ENCODE measurements around the gene TRABD. TPM values are rescaled to one million over a fixed set of nuclear protein-coding genes. Genes with fewer than 3 reads are reported as not detected.

Gene TRABD
- polyA plus RNA-seq, 1 donor (not counting 4 experiments of a cell fraction or from before 2014, with no cell fraction given), result 22.7 TPM

DNA sequence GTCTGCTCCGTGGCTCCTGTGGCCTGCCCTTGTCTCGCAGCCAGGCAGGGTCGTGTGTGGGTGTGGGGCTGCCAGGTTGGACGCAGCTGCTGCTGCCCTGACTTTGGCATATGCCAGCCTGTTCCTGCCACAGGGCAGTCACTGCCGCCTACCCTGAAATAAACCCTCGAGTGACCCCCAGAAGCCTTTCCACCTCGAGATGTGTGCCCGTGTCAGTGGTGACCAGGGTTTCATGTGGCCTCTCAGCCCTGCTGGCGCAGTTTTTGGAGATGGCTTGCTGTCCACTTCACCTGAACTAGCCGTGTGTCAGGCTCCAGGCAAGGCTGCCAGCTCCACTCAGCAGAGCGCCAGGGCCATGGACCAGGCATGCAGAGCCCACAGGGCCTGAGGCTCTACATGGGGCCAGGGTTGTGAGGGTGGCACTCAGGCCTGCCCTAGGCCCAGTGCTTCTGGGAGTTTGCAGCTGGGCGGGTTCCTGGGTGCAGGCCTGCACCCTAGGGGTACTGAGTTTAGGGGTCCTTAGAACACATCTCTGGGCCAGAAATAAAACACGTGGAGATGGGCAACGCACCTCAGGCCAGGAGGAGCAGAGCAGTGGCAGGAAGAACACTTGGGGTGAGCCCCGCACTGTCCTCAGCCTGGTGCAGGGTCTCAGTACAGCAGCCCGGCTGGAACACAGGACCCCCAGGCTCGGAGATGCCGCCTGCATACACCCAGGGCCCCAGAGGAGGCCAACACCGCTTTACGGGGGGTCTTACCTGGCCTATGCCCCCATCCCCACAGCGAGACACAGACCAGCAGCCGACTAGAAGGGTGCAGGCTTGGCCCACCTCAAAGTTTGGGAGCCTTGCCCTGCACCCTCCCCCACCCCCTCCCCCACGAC lies 24.0 kb upstream of the TRABD start:
- Histone ChIP-seq H4K20me1 (ENCODE audit: control insufficient read depth, extremely low read depth, insufficient read depth, low read length) (no peaks in the 10 kb centered on the region), H3K9ac (ENCODE audit: control insufficient read depth, extremely low read depth, insufficient read depth, low read length) (no peak overlapping the region), H3K36me3 (ENCODE audit: control insufficient read depth in 2 of 2, extremely low read depth in 1 of 2, insufficient read depth in 2 of 2, low read length in 2 of 2) (no peaks in the 10 kb centered on the region), H3K4me3 (ENCODE audit: control insufficient read depth in 2 of 3, extremely low read depth in 1 of 3, insufficient read depth in 2 of 3, low read depth in 1 of 3, low read length in 3 of 3) (no peak overlapping the region), H3K9me1 (ENCODE audit: control insufficient read depth, extremely low read depth, insufficient read depth, low read length) (no peaks in the 10 kb centered on the region), H3K27me3 (ENCODE audit: control insufficient read depth, extremely low read depth, insufficient read depth, low read length) (peaks cover 4% of the 10 kb centered on the region), H3K4me1 (ENCODE audit: control insufficient read depth, extremely low read depth, insufficient read depth, low read length) (peaks cover 13% of the 10 kb centered on the region), H3K27ac (ENCODE audit: control insufficient read depth, insufficient read depth, low read length) (no peak overlapping the region), H2AFZ (ENCODE audit: control insufficient read depth, low read length) (no peak overlapping the region), H3K79me2 (ENCODE audit: control insufficient read depth, insufficient read depth, low read length) (no peaks in the 10 kb centered on the region), H3K4me2 (ENCODE audit: control insufficient read depth, extremely low read depth, insufficient read depth, low read depth, low read length) (no peak overlapping the region), H3K9me3 (ENCODE audit: control insufficient read depth, low read depth, low read length) (no peaks in the 10 kb centered on the region)
- FAIRE-seq (no peak), DNase-seq (ENCODE audit: low read depth, low spot score) (no peak)
- no peak for TF ChIP-seq EZH2 (IDR thresholded peaks at IDR 0.05; ENCODE audit: low read length)
- TF ChIP-seq, protein P1, sequence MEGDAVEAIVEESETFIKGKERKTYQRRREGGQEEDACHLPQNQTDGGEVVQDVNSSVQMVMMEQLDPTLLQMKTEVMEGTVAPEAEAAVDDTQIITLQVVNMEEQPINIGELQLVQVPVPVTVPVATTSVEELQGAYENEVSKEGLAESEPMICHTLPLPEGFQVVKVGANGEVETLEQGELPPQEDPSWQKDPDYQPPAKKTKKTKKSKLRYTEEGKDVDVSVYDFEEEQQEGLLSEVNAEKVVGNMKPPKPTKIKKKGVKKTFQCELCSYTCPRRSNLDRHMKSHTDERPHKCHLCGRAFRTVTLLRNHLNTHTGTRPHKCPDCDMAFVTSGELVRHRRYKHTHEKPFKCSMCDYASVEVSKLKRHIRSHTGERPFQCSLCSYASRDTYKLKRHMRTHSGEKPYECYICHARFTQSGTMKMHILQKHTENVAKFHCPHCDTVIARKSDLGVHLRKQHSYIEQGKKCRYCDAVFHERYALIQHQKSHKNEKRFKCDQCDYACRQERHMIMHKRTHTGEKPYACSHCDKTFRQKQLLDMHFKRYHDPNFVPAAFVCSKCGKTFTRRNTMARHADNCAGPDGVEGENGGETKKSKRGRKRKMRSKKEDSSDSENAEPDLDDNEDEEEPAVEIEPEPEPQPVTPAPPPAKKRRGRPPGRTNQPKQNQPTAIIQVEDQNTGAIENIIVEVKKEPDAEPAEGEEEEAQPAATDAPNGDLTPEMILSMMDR (optimal IDR thresholded peaks at IDR 0.05 in 1 of 3, IDR thresholded peaks at IDR 0.05 in 1 of 3, conservative IDR thresholded peaks at IDR 0.05 in 1 of 3; ENCODE audit: extremely low read depth in 1 of 3, insufficient read depth in 2 of 3, low read length in 3 of 3), result no peak
- dilution Hi-C loops (cut with MboI; ENCODE audit: extremely low pct_ligation_motif_present, low sequenced_read_pairs), result no loop called here

DNA sequence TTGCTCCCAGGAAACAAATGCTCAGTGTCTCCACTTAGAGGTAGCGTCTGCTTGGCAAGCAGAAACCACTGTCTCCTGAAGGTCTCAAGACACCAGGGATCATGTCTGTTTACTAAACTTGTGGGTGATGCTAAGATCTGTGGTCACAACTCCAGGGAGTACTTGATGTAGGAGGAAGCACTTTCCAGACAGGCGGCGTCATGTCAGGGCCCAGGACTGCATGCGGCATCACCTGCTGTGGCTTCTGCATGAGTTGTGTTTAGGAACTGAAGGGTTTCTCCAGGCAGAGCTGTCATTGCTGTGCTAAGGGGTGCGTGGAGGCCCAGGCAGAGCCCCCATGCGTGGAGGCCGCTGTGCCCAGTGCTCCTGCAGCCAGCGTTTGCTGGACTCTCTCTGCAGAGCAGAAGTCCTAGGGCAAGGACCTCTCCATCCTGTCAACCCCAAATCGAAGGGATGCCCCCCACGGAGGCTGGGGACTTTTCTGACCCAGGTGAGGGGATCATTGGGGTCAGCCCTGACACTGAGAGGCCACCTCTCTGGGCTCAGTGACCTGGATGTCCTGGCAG lies 23.2 kb upstream of the TRABD start:
- Histone ChIP-seq H3K9me3 (ENCODE audit: control insufficient read depth, low read depth, low read length) (no peaks in the 10 kb centered on the region), H3K9ac (ENCODE audit: control insufficient read depth, extremely low read depth, insufficient read depth, low read length) (no peak overlapping the region), H3K4me1 (ENCODE audit: control insufficient read depth, extremely low read depth, insufficient read depth, low read length) (peaks cover 13% of the 10 kb centered on the region), H3K79me2 (ENCODE audit: control insufficient read depth, insufficient read depth, low read length) (no peaks in the 10 kb centered on the region), H4K20me1 (ENCODE audit: control insufficient read depth, extremely low read depth, insufficient read depth, low read length) (no peaks in the 10 kb centered on the region), H3K27me3 (ENCODE audit: control insufficient read depth, extremely low read depth, insufficient read depth, low read length) (peaks cover 4% of the 10 kb centered on the region), H3K9me1 (ENCODE audit: control insufficient read depth, extremely low read depth, insufficient read depth, low read length) (no peaks in the 10 kb centered on the region), H2AFZ (ENCODE audit: control insufficient read depth, low read length) (no peak overlapping the region), H3K36me3 (ENCODE audit: control insufficient read depth in 2 of 2, extremely low read depth in 1 of 2, insufficient read depth in 2 of 2, low read length in 2 of 2) (no peaks in the 10 kb centered on the region), H3K4me3 (ENCODE audit: control insufficient read depth in 2 of 3, extremely low read depth in 1 of 3, insufficient read depth in 2 of 3, low read depth in 1 of 3, low read length in 3 of 3) (no peak overlapping the region), H3K27ac (ENCODE audit: control insufficient read depth, insufficient read depth, low read length) (no peak overlapping the region), H3K4me2 (ENCODE audit: control insufficient read depth, extremely low read depth, insufficient read depth, low read depth, low read length) (no peak overlapping the region)
- no peak for DNase-seq (ENCODE audit: low read depth, low spot score)
- FAIRE-seq, result no peak
- dilution Hi-C loops (cut with MboI; ENCODE audit: extremely low pct_ligation_motif_present, low sequenced_read_pairs), result no loop called here
- TF ChIP-seq EZH2 (IDR thresholded peaks at IDR 0.05; ENCODE audit: low read length), result no peak
- TF ChIP-seq, protein P1 (optimal IDR thresholded peaks at IDR 0.05 in 1 of 3, IDR thresholded peaks at IDR 0.05 in 1 of 3, conservative IDR thresholded peaks at IDR 0.05 in 1 of 3; ENCODE audit: extremely low read depth in 1 of 3, insufficient read depth in 2 of 3, low read length in 3 of 3), result no peak

Measured in keratinocyte (primary cell).